Muscle layer of colon (tissue), 2 donors: ENCODE results near the gene GLI3.

Source experiments
- H3K27ac ChIP-seq: one replicate; pipeline ENCODE4 v1.7.0; 2013; ENCODE audit warnings: low read depth, mild to moderate bottlenecking, low read length, moderate library complexity
- H3K27me3 ChIP-seq, 2 donors: one replicate each; pipeline ENCODE4 v1.7.0; 2013; ENCODE audit warnings: low read length in 2 of 2, mild to moderate bottlenecking in 2 of 2; ENCODE audit not compliant: insufficient read depth in 2 of 2, control insufficient read depth in 1 of 2
- H3K36me3 ChIP-seq: one replicate; pipeline ENCODE4 v1.7.0; 2013; ENCODE audit warnings: mild to moderate bottlenecking, low read length; ENCODE audit not compliant: insufficient read depth
- H3K4me1 ChIP-seq: one replicate; pipeline ENCODE4 v1.7.0; 2013; ENCODE audit warnings: mild to moderate bottlenecking, low read length; ENCODE audit not compliant: insufficient read depth
- H3K4me3 ChIP-seq, 2 donors: one replicate each; pipeline ENCODE4 v1.7.0; 2013; ENCODE audit warnings: low read length in 2 of 2, low read depth in 1 of 2, mild to moderate bottlenecking in 1 of 2, moderate library complexity in 1 of 2
- H3K9ac ChIP-seq: one replicate; pipeline ENCODE4 v1.7.0; 2013; ENCODE audit warnings: low read length
- H3K9me3 ChIP-seq: one replicate; pipeline ENCODE4 v1.7.0; 2013; ENCODE audit warnings: mild to moderate bottlenecking, low read length
- donor health status: abdominal sarcoma.
- donor health status: Adenocarcinoma of cecum.

Gene GLI3

DNA sequence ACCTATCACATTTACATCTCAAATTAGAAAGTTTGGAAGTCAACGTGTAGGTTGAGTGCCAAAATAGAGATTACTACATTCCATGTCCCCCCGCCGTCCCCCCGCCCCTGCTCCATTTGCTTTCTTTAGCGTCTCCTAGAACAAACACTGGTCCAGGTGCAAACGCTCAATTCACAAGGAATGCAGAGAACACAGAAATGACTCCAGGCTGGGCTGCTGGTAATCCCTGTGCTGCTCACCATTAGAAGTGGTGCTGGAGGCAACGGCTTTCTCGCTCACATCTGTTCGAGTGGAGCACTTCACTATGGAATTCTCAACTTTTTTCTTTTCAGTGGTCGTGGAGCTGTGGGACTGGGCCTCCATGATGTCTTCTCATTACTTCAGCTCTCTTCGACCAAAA is 14.1 kb downstream of the GLI3 start:
- Histone ChIP-seq H3K36me3 (peaks cover 14% of the 10 kb centered on the region), H3K4me3 (no peak overlapping the region), H3K9ac (no peak overlapping the region), H3K9me3 (no peaks in the 10 kb centered on the region), H3K4me1 (peaks cover 65% of the 10 kb centered on the region), H3K27me3 (no peaks in the 10 kb centered on the region), H3K27ac (no peak overlapping the region)

DNA sequence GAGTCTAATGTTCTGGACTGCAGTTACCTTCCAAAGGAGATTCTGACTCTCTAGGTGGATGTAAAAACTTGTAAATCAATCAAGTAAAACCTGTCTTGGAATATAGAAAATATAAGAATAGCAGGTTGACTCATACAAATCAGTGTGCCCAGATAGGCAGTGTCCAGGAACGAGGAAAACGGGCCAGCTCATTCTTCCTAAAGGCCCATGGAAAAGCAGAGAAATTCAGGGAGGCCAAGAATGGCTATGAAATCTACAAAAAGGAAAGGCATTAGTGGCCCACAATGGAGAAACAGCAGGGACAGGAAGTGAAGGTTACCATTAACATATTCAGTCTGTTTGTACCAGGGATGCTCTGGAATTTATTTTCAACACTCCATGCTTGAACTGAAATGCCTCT is 14.9 kb downstream of the GLI3 start:
- Histone ChIP-seq H3K27me3 (no peaks in the 10 kb centered on the region), H3K9me3 (no peaks in the 10 kb centered on the region), H3K36me3 (peaks cover 14% of the 10 kb centered on the region), H3K4me3 (no peak overlapping the region), H3K9ac (no peak overlapping the region), H3K27ac (no peak overlapping the region), H3K4me1 (peaks cover 63% of the 10 kb centered on the region)

DNA sequence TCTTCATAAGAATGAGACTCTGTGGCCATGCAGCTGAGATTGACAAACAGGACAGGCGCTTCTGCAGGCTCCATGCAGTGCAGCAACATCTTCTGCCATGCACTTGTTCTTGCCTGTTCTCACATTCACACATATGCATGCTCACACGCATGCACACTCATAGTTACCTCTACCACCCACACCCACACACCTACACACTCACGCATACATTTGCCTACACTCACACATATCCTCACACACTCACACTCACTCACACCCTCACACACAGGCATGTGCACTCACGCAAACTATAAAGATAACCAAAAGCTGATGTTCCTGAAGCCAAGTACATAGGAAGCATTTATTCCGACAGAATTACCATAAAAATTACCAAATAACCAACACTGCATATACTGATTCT is 15.7 kb downstream of the GLI3 start:
- no peaks in the 10 kb centered on the region for H3K9me3 ChIP-seq
- H3K36me3 ChIP-seq, result peaks cover 14% of the 10 kb centered on the region
- no peaks in the 10 kb centered on the region for H3K27me3 ChIP-seq
- no peak overlapping the region for H3K27ac ChIP-seq
- no peak overlapping the region for H3K9ac ChIP-seq
- H3K4me3 ChIP-seq, result no peak overlapping the region
- H3K4me1 ChIP-seq, result peaks cover 59% of the 10 kb centered on the region

DNA sequence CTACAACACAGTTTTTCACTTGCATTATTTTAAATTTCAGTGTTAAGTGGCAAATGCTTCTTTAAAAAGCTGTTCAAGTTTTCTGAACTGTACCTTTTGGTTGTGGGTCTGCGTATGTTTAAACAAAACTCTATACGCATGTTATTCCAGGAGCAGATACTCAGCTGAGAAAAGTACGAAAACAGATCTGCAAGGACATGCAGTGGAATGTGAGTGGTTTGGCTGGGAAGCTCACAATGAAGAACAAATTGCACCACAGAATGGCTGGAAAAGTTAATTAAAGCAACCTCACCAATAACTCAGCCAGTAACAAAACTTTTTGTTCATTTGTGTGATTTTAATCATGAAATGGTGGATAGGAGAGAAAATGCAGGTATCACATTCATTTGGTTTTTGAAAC is 17.6 kb downstream of the GLI3 start:
- Histone ChIP-seq H3K27me3 (no peaks in the 10 kb centered on the region), H3K9ac (no peak overlapping the region), H3K4me3 (no peak overlapping the region), H3K9me3 (no peaks in the 10 kb centered on the region), H3K36me3 (peaks cover 14% of the 10 kb centered on the region), H3K4me1 (peaks cover 47% of the 10 kb centered on the region), H3K27ac (no peak overlapping the region)

GRCh38 chr7:42218248-42218647 is 18.8 kb downstream of the GLI3 start:
- no peaks in the 10 kb centered on the region for H3K27me3 ChIP-seq
- no peaks in the 10 kb centered on the region for H3K9me3 ChIP-seq
- H3K27ac ChIP-seq, result no peak overlapping the region
- H3K4me3 ChIP-seq, result no peak overlapping the region
- H3K9ac ChIP-seq, result no peak overlapping the region
- peaks cover 14% of the 10 kb centered on the region for H3K36me3 ChIP-seq
- peaks cover 48% of the 10 kb centered on the region for H3K4me1 ChIP-seq

DNA sequence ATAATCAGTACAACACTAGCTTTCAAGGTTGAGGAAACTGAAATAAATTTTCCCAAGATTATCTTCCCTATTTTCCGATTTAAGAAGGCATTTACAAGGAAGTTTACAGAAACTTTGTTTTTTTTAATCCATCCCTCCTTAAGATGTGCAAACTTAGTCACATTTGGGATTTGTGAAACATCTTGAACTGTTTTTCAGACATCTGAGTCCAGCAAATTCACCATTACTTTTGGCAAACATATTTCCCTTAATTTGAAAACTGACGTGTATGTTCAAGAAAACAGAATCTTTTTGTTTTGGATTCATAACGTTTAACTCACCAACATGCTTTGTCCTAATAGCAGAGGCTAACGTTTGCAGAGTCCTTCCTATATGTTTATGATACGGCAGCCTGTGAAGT is 19.5 kb downstream of the GLI3 start:
- H3K9ac ChIP-seq, result no peak overlapping the region
- H3K27ac ChIP-seq, result no peak overlapping the region
- no peaks in the 10 kb centered on the region for H3K27me3 ChIP-seq
- H3K4me1 ChIP-seq, result peaks cover 44% of the 10 kb centered on the region
- H3K4me3 ChIP-seq, result no peak overlapping the region
- H3K36me3 ChIP-seq, result peaks cover 11% of the 10 kb centered on the region
- no peaks in the 10 kb centered on the region for H3K9me3 ChIP-seq

GRCh38 chr7:42217053-42217452 is 20.0 kb downstream of the GLI3 start:
- Histone ChIP-seq H3K27ac (no peak overlapping the region), H3K9ac (no peak overlapping the region), H3K4me1 (peaks cover 39% of the 10 kb centered on the region), H3K4me3 (no peak overlapping the region), H3K27me3 (no peaks in the 10 kb centered on the region), H3K36me3 (peaks cover 10% of the 10 kb centered on the region), H3K9me3 (no peaks in the 10 kb centered on the region)

- H3K9me3 ChIP-seq, result no peaks in the 10 kb centered on the region
- no peaks in the 10 kb centered on the region for H3K36me3 ChIP-seq
- peaks cover 27% of the 10 kb centered on the region for H3K4me1 ChIP-seq
- no peak overlapping the region for H3K9ac ChIP-seq
- no peak overlapping the region for H3K4me3 ChIP-seq
- no peaks in the 10 kb centered on the region for H3K27me3 ChIP-seq
- no peak overlapping the region for H3K27ac ChIP-seq
Observed at GRCh38 chr7:42214060-42214679, 22.8 kb downstream of the GLI3 start.

GRCh38 chr7:42213093-42213492 is 23.9 kb downstream of the GLI3 start:
- Histone ChIP-seq H3K27ac (no peak overlapping the region), H3K27me3 (no peaks in the 10 kb centered on the region), H3K4me1 (peaks cover 33% of the 10 kb centered on the region), H3K9ac (no peak overlapping the region), H3K36me3 (no peaks in the 10 kb centered on the region), H3K9me3 (no peaks in the 10 kb centered on the region), H3K4me3 (no peak overlapping the region)

DNA sequence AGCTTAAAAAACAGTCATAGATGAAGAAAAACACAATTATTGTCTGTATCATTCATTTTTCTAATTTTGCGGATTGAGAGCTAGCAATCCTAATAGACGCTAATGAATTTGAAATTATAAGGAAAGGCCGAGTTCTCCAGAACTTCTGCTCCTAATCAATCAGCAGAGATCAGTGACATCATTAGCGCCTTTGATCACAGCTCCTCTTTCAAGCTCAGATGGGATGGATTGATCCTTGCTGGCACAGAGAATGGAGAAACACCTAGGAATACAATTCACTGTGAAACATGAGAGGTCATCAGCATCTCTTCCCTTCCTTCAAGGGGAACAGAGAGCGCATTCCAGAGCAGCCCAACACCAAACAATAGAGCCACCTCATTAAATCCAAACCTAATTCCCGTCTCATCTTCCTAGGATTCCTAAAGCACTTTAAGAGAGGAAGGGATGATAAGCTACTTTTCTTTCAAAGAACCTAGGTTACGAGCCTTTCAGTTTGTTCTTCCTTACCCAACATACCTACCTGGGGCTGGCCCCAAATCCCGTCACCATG is 24.4 kb downstream of the GLI3 start:
- H3K36me3 ChIP-seq, result no peaks in the 10 kb centered on the region
- H3K9me3 ChIP-seq, result no peaks in the 10 kb centered on the region

DNA sequence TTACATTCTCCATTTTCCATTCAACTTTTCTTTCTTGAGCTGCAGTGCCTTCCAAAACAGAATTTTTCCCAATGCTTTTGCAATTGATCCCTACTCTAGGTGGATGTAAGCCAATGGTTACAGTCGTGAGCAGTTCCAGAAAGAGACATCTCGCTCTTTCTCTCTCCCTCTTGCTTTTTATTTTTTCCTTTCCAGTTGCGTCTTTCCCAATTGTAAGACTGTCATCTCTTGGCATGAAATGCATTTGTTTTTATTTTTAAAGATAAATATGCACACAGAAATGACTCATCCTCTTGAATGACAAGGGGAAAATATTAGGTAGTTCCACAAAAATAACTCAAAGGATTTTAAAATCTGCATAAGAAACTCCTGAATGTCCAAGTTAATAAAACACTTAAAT is 25.1 kb downstream of the GLI3 start:
- no peak overlapping the region for H3K4me3 ChIP-seq
- H3K27ac ChIP-seq, result no peak overlapping the region
- no peaks in the 10 kb centered on the region for H3K27me3 ChIP-seq
- H3K9me3 ChIP-seq, result no peaks in the 10 kb centered on the region
- H3K36me3 ChIP-seq, result no peaks in the 10 kb centered on the region
- no peak overlapping the region for H3K9ac ChIP-seq
- H3K4me1 ChIP-seq, result peaks cover 25% of the 10 kb centered on the region

More for the DNA sequence above, 24.4 kb downstream of the GLI3 start:
- peaks cover 29% of the 10 kb centered on the region for H3K4me1 ChIP-seq
- H3K27ac ChIP-seq, result no peak overlapping the region
- H3K9ac ChIP-seq, result no peak overlapping the region
- H3K27me3 ChIP-seq, result no peaks in the 10 kb centered on the region
- H3K4me3 ChIP-seq, result no peak overlapping the region

DNA sequence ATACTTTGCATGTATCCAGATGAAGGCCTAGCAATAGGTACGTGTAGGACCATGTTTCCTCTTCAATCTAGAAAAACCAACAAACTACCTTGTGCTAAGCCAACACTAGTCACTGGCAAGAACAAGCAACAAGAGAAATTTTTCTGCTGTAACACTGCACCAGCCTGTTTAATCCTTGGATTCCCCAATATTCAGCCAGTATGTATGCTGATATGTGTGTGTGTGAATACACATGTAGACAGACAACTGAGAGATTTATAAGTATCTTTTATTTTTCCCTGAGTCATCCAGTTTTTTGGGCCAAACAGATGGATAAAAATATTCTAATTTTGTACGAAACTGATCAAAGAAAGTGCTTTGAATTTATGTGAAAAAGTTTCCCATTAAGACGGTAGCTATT is 26.2 kb downstream of the GLI3 start:
- no peak overlapping the region for H3K9ac ChIP-seq
- peak overlapping the region; percentile 6 for H3K27ac ChIP-seq
- no peaks in the 10 kb centered on the region for H3K9me3 ChIP-seq
- no peak overlapping the region for H3K4me3 ChIP-seq
- H3K27me3 ChIP-seq, result no peaks in the 10 kb centered on the region
- H3K36me3 ChIP-seq, result no peaks in the 10 kb centered on the region
- H3K4me1 ChIP-seq, result peaks cover 23% of the 10 kb centered on the region
